ENCODE measurements around the gene CHIC2.
A peak's percentile ranks its signal among the peaks of the same experiment; 100 is the strongest.

The CHIC2 gene

DNA sequence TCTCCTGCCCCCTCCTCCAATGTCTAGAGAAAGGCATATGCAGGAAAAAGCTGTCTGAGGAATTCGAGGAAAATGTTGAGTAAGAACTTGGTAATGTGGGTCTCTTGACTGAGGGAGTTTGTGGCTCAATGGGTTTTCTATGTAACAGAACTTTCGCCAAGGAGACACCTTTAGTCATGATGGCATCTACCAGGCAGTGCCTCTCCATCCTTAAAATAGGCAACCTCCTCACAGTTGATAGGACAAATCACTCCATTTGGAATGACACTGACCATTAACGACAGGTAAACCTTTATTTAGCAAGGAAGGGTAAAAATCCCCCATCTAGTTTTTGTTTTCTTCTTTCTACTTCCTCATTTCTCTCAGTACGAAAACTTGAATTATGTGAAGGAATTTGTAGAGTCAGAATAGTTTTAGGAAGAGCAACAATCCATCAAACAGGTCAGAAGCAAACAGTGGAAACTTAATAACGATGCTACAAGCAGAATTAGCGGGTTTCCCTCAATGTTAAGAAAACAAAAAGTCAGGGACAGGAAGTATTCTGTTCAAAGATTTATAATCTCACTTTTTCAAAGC, 38.2 kb upstream of the CHIC2 start:
- DNase-seq (ENCODE audit: low read depth): no peak
- TF ChIP-seq, protein P1, sequence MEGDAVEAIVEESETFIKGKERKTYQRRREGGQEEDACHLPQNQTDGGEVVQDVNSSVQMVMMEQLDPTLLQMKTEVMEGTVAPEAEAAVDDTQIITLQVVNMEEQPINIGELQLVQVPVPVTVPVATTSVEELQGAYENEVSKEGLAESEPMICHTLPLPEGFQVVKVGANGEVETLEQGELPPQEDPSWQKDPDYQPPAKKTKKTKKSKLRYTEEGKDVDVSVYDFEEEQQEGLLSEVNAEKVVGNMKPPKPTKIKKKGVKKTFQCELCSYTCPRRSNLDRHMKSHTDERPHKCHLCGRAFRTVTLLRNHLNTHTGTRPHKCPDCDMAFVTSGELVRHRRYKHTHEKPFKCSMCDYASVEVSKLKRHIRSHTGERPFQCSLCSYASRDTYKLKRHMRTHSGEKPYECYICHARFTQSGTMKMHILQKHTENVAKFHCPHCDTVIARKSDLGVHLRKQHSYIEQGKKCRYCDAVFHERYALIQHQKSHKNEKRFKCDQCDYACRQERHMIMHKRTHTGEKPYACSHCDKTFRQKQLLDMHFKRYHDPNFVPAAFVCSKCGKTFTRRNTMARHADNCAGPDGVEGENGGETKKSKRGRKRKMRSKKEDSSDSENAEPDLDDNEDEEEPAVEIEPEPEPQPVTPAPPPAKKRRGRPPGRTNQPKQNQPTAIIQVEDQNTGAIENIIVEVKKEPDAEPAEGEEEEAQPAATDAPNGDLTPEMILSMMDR (IDR thresholded peaks at IDR 0.05; ENCODE audit: low read depth, low read length, missing control alignments): no peak
- no peak overlapping the region for H3K4me3 ChIP-seq (ENCODE audit: low read depth, low read length)

- DNase-seq (ENCODE audit: low read depth): no peak
- H3K4me3 ChIP-seq (ENCODE audit: low read depth, low read length): peak overlapping the region; percentile 13; the same call in 1 of the 2 replicates
- TF ChIP-seq, protein P1 (IDR thresholded peaks at IDR 0.05; ENCODE audit: low read depth, low read length, missing control alignments): no peak
These were observed 37.0 kb upstream of the CHIC2 start for GRCh38 chr4:54101190-54102041.

DNA sequence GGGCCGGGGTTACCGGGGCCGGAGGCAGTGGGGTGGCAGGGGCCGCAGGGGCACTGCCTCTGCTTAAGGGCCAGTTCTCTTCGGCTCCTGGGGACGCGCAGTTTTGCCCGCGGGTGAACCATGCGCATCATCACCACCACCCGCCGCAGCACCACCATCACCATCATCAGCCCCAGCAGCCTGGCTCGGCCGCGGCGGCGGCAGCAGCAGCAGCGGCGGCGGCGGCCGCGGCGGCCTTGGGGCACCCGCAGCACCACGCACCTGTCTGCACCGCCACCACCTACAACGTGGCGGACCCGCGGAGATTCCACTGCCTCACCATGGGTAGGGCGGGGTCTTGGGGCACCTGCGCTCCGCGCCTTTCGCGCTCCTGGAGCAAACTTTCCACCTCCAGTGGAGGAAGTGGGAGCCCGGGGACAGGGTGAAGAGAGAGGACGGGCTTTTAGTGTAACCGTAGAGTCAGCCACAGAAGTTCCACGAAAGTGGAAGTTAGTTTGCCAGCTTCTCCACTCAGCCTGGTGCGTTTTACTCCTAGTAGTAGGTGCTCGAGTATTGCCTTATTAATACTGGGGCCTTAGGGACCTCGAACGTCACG, 36.3 kb upstream of the CHIC2 start:
- DNase-seq (ENCODE audit: low read depth): no peak
- TF ChIP-seq, protein P1 (IDR thresholded peaks at IDR 0.05; ENCODE audit: low read depth, low read length, missing control alignments): no peak
- peak overlapping the region; percentile 13 for H3K4me3 ChIP-seq (ENCODE audit: low read depth, low read length)

DNA sequence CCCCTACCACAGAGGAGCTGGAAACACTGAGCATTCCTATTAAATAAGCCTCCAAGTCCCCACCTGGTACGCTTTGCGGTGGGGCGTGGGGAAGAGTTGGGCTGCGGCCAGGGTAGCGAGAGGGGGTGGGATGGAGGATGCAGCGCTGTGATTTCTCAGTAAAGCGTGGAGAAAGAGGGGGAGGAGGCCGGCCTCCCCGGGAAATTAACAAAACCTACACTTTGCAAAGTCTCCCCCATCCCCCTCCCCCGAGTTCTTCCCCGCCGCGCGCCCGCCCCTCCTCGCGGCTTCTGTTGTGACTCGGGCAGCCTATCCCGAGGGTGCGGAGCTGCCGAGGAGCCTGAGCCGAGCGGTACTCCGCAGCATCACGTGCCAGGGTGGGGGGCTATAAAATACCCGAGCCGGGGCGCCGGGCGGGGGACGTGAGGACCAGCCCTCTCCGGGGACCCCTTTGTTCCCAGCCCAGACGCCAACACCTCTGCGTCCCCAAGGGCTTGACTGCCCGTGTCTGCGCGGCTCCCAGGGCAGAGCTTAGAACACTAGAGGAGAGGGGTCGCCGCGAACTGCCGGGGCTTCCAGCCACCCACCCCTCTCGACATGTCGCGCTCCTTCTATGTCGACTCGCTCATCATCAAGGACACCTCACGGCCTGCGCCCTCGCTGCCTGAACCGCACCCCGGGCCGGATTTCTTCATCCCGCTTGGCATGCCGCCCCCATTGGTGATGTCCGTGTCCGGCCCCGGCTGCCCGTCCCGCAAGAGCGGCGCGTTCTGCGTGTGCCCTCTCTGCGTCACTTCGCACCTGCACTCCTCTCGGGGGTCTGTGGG, 35.6 kb upstream of the CHIC2 start, which contains the start of gene GSX2:
TSS of gene GSX2 (plus strand) at position 416 of the 827 bp plus-strand sequence. CDS start at position 598, 182 bp downstream.
- H3K4me3 ChIP-seq (ENCODE audit: low read depth, low read length): peak within 1 kb of the TSS; percentile 13
- TF ChIP-seq, protein P1 (IDR thresholded peaks at IDR 0.05; ENCODE audit: low read depth, low read length, missing control alignments): no peak
- DNase-seq (ENCODE audit: low read depth): no peak

DNA sequence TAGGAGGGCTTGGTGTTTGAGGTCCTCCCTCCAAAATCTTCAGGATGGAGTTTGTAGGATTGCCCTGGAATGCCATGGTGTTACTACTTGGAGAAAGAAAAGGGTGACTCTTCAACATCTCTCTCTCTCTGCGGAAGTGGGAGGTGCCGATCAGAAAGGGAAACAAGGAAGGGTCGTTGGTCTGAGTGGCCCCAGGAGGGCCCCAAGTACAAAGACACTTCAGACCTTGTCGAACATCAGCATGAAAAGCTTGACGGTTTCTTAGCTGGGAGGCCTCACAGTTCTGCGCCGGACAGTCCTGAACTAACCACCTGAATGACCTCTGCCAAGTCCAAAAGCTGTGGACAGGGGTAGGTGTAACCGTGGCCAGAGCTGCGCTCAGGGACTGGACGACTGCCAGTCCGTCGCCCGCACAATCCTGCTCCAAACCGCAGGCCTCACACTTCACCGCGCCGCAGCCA, 34.9 kb upstream of the CHIC2 start:
- no peak overlapping the region for H3K4me3 ChIP-seq (ENCODE audit: low read depth, low read length)
- TF ChIP-seq, protein P1 (IDR thresholded peaks at IDR 0.05; ENCODE audit: low read depth, low read length, missing control alignments): no peak
- no peak for DNase-seq (ENCODE audit: low read depth)

GRCh38 chr4:54098375-54098774, 34.0 kb upstream of the CHIC2 start:
- H3K4me3 ChIP-seq (ENCODE audit: low read depth, low read length): no peak overlapping the region
- TF ChIP-seq, protein P1 (IDR thresholded peaks at IDR 0.05; ENCODE audit: low read depth, low read length, missing control alignments): no peak
- no peak for DNase-seq (ENCODE audit: low read depth)

Data from GM12864 (cell line).